Measurements from ENCODE around the gene OR6S1. TPM values are rescaled to one million over a fixed set of nuclear protein-coding genes. Genes with fewer than 3 reads are reported as not detected.
"Not testable (repeated sequence)": the region's sequence is repeated elsewhere in the genome, so short reads cannot be mapped to it uniquely, and the experiment has no call there.

The OR6S1 gene
- total RNA-seq, 1 donor from 2014 or later = not detected

DNA sequence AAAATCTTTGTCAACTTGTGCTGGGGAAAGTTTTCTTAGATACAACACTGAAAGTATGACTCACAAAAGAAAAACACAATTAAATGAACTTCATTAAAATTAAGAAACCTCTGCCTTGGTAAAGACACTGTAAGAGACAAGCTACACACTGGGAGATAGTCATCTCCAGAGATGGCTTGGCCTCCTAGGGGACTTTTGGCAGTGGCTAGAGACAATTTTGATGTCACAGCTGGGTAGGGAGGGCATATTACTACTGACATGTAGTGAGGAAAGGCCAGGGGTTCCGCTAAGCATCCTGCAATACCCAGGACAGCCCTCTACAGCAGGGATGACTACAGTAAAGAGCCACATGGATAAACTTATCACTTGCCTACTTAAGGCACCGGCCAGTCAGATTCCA, 34.2 kb upstream of the OR6S1 start:
- Mint-ChIP-seq H3K4me1 (no peaks in the 10 kb centered on the region), H3K9me3 (no peaks in the 10 kb centered on the region), H3K27me3 (ENCODE audit: low read depth) (peaks cover 47% of the 10 kb centered on the region), H3K36me3 (ENCODE audit: low read depth) (no peaks in the 10 kb centered on the region), H3K4me3 (no peak overlapping the region), H3K27ac (ENCODE audit: unreplicated experiment) (no peak overlapping the region)
- TF ChIP-seq, protein P1, sequence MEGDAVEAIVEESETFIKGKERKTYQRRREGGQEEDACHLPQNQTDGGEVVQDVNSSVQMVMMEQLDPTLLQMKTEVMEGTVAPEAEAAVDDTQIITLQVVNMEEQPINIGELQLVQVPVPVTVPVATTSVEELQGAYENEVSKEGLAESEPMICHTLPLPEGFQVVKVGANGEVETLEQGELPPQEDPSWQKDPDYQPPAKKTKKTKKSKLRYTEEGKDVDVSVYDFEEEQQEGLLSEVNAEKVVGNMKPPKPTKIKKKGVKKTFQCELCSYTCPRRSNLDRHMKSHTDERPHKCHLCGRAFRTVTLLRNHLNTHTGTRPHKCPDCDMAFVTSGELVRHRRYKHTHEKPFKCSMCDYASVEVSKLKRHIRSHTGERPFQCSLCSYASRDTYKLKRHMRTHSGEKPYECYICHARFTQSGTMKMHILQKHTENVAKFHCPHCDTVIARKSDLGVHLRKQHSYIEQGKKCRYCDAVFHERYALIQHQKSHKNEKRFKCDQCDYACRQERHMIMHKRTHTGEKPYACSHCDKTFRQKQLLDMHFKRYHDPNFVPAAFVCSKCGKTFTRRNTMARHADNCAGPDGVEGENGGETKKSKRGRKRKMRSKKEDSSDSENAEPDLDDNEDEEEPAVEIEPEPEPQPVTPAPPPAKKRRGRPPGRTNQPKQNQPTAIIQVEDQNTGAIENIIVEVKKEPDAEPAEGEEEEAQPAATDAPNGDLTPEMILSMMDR (conservative IDR thresholded peaks at IDR 0.05) = no peak
- DNase-seq (ENCODE audit: low read depth, low spot score) = no peak

DNA sequence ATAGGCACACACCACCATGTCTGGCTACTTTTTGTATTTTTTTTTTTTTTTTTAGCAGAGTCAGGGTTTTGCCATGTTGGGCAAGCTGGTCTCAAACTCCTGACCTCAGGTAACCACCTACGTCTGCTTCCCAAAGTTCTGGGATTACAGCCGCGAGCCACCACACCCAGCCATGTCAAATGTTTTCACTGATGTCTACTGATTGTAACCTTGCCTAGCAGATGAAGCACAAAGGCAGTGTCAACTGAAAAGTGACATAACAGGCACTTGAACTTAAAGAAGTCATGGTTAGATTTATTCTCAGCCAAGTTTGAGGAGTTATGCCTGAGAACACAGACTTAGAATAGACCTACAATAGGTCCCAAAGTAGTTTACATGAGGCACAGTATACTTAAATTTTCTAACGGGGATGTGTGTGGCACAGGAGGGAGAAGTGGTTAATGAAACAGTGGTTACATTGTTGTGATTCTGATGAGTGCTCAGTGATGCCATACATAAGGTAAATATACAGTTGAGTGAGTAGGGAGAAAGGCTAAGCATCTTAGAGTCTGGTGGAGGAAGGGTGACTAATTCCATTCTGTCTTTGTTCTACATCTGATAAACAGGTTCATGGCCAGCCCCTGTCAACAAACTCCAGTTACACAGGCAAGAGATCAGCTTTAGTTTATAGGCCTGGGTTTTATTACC, 30.2 kb upstream of the OR6S1 start:
- Mint-ChIP-seq H3K27me3 (ENCODE audit: low read depth) (peaks cover 63% of the 10 kb centered on the region), H3K4me1 (no peaks in the 10 kb centered on the region), H3K9me3 (no peaks in the 10 kb centered on the region), H3K27ac (ENCODE audit: unreplicated experiment) (no peak overlapping the region), H3K36me3 (ENCODE audit: low read depth) (no peaks in the 10 kb centered on the region), H3K4me3 (no peak overlapping the region)
- no peak for DNase-seq (ENCODE audit: low read depth, low spot score)
- TF ChIP-seq, protein P1 (conservative IDR thresholded peaks at IDR 0.05) = no peak

DNA sequence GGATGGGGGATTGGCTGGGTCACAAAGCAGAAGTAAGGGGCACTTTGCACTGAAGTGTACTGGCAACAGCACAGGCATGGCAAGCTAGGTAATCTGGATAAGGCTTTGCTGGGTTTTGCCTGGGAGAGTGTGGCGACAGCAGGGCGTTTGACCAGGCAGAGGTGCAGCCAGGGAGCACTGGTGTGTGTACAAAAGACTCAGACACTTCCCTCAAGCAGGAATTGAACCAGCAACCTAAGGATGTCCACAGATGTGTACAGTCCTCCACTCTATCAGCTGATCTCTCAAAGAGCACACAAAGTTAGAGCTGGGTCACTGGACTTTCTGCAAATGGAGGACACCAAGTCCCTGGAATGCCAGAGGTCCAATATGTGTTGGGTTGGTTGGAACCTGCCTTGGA, 27.5 kb upstream of the OR6S1 start:
- H3K9me3 Mint-ChIP-seq = no peaks in the 10 kb centered on the region
- TF ChIP-seq, protein P1 (conservative IDR thresholded peaks at IDR 0.05) = no peak
- H3K27ac Mint-ChIP-seq (ENCODE audit: unreplicated experiment) = no peak overlapping the region
- H3K36me3 Mint-ChIP-seq (ENCODE audit: low read depth) = no peaks in the 10 kb centered on the region
- H3K4me1 Mint-ChIP-seq = no peaks in the 10 kb centered on the region
- H3K4me3 Mint-ChIP-seq = no peak overlapping the region
- H3K27me3 Mint-ChIP-seq (ENCODE audit: low read depth) = peaks cover 75% of the 10 kb centered on the region
- no peak for DNase-seq (ENCODE audit: low read depth, low spot score)

DNA sequence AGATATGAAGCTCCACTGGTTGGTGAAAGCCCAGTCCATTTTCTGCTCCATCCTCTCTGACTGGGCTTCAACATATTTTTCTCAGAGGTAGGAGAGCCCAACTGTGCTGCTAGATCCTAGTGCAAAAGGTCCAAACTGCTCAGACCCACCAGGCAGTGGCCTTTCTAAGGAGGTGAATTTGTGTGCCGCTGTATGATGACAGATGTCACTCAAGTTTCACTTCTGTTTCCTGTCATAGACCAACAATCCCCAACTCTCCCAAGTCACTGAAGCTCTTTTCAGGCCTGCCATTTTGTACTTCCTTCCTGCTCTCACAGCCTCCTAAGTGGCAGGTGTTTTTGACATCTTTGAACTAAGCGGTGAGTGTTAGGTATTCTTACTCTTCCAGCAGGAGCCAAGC, 26.5 kb upstream of the OR6S1 start:
- TF ChIP-seq, protein P1 (conservative IDR thresholded peaks at IDR 0.05) = no peak
- Mint-ChIP-seq H3K4me1 (no peaks in the 10 kb centered on the region), H3K9me3 (no peaks in the 10 kb centered on the region), H3K27ac (ENCODE audit: unreplicated experiment) (no peak overlapping the region), H3K36me3 (ENCODE audit: low read depth) (no peaks in the 10 kb centered on the region), H3K4me3 (no peak overlapping the region), H3K27me3 (ENCODE audit: low read depth) (peaks cover 79% of the 10 kb centered on the region)
- DNase-seq (ENCODE audit: low read depth, low spot score) = no peak

DNA sequence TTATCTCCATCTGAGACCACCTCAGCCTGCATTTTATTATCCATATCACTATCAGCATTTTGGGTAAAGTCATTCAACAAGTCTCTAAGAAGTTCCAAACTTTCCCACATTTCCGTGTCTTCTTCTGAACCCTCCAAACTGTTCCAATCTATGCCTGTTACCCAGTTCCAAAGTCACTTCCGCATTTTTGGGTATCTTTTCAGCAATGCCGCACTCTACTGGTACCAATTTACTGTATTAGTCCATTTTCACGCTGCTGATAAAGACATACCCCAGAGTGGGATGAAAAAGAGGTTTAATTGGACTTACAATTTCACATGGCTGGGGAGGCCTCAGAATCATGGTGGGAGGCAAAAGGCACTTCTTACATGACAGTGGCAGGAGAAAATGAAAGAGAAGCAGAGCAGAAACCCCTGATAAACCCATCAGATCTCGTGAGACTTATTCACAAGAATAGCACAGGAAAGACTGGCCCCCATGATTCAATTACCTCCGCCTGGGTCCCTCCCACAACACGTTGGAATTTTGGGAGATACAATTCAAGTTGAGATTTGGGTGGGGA, 25.0 kb upstream of the OR6S1 start:
- not testable (repeated sequence) for H3K4me1 Mint-ChIP-seq; DNase-seq (ENCODE audit: low read depth, low spot score); H3K27ac Mint-ChIP-seq (ENCODE audit: unreplicated experiment); H3K36me3 Mint-ChIP-seq (ENCODE audit: low read depth); H3K9me3 Mint-ChIP-seq; H3K4me3 Mint-ChIP-seq
- H3K27me3 Mint-ChIP-seq (ENCODE audit: low read depth) = peaks cover 86% of the 10 kb centered on the region

DNA sequence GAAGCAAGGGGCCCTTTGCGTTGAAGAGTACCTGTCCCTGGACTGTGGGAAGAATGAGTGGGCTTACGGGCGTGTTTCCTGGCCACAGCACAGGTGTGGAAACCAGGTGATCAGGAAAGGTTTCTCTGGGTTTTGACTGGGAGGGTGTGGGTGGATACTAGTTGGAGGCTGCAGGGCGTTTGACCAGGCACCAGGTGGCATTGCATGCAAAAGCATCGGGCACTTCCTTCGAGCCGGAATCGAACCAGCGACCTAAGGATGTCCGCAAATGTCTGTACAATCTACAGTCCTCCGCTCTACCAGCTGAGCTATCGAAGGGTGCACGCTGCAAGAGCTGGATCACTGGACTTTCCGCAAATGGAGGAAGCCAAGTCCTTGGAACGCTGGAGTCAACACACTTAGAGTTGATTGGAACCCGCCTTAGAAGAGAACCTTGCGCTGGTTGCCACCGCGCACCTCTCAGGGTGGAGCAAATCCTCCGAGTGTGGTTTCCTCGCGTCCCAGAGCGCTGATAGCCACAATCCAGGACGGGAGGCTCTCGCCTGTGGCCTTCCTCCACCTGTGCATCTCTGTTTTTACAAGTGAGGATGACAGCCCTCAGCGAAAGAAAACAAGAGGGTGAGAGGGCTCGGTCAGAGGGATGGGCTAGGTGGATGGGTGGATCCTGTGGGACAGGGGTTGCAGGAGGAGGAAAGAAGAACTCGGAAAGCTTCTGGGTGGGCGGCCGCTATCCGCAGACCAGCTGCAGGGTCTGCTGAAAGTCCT, 21.7 kb upstream of the OR6S1 start:
- Mint-ChIP-seq H3K9me3 (no peaks in the 10 kb centered on the region), H3K4me3 (no peak overlapping the region), H3K27me3 (ENCODE audit: low read depth) (peaks cover 99% of the 10 kb centered on the region), H3K27ac (ENCODE audit: unreplicated experiment) (no peak overlapping the region), H3K36me3 (ENCODE audit: low read depth) (no peaks in the 10 kb centered on the region), H3K4me1 (no peaks in the 10 kb centered on the region)
- TF ChIP-seq, protein P1 (conservative IDR thresholded peaks at IDR 0.05) = peak; percentile 48
- DNase-seq (ENCODE audit: low read depth, low spot score) = no peak
